Measurements from ENCODE around the gene CTLA4. TPM values are rescaled to one million over a fixed set of nuclear protein-coding genes. Genes with fewer than 3 reads are reported as not detected.

CTLA4 gene
- total and polyA plus RNA-seq, 9 of the 15 experiments (the other 6 are each of a cell fraction or from before 2014, with no cell fraction given): 0.10 to 0.22 (median 0.11) TPM; not detected in 4

DNA sequence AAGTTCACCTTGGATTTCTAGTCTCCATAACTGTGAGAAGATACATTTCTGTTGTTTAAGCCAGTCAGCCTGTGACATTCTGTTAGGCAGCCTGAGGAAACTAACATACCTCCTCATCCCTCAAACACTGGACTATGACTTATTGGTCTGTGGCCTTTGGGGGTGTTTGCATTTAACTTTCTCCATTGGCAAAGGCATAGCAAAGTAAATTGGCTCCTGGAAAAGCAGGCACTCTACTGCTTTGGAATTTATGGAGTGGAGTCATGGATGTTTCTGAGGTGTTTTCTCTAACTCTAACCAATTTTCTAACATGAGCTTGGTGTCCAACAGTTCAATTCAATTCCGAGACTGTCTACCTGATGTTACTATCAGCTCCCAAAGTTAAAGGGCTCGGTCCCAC is 48.9 kb upstream of the CTLA4 start:
- WGBS (ENCODE audit: insufficient coverage, low coverage, missing lambda C conversion rate): 4% methylated on average over 2 of the region's 2 CpGs
- ChIA-PET POLR2A (no interaction called here), CTCF (ENCODE audit: low intra/inter-chr PET ratio) (no interaction called here)
- Histone ChIP-seq H3K9me3 (replicated peaks; ENCODE audit: control insufficient read depth, insufficient read depth, low read depth, low read length) (no peaks in the 10 kb centered on the region), H3K79me2 (ENCODE audit: control insufficient read depth, insufficient read depth, low read length) (no peaks in the 10 kb centered on the region), H2AFZ (ENCODE audit: low read depth, low read length) (no peak overlapping the region), H3K27me3 (ENCODE audit: control insufficient read depth in 2 of 2, insufficient read depth in 2 of 2, low read length in 2 of 2) (peaks cover 0 to 15% of the 10 kb centered on the region in 2 experiments; a peak in 2 of 5 replicates), H3K9me1 (ENCODE audit: control insufficient read depth, insufficient read depth, low read length) (no peaks in the 10 kb centered on the region), H3K4me2 (ENCODE audit: insufficient read depth, low read length) (no peak overlapping the region), H3K4me1 (replicated peaks in 1 of 2; ENCODE audit: control insufficient read depth in 2 of 2, insufficient read depth in 2 of 2, low read length in 2 of 2) (no peaks in the 10 kb centered on the region), H3K27ac (ENCODE audit: extremely low read depth, low read depth, low read length) (no peak overlapping the region), H3K4me3 (no peak overlapping the region), H3K36me3 (ENCODE audit: control insufficient read depth, insufficient read depth, low read length) (no peaks in the 10 kb centered on the region), H3K9ac (ENCODE audit: insufficient read depth in 1 of 2, low read depth in 2 of 2, low read length in 2 of 2) (no peak overlapping the region), H4K20me1 (replicated peaks; ENCODE audit: control insufficient read depth, insufficient read depth, low read length) (no peaks in the 10 kb centered on the region)
- ATAC-seq (no peak), FAIRE-seq (no peak), DNase-seq (ENCODE audit: extremely low read depth in 1 of 4, low spot score in 3 of 4) (no peak)
- intact Hi-C loops (cut with micrococcal nuclease) (loop anchor here (5.0 to 10.0 kb wide), 2 partner anchors 584 to 1231 kb away; partner anchors contain the start of gene CYP20A1), in situ Hi-C loops (cut with MboI) (no loop called here)
- no TSS peak for BruUV-seq (replicated peaks)
- TF ChIP-seq KAT7 (CRISPR knock-in tag; IDR thresholded peaks at IDR 0.05; ENCODE audit: borderline replicate concordance): no peak
- no peak for TF ChIP-seq RBBP5 (IDR thresholded peaks at IDR 0.05; ENCODE audit: borderline replicate concordance, insufficient read depth, low read length, poor library complexity, severe bottlenecking)
- TF ChIP-seq RBM34 (IDR thresholded peaks at IDR 0.05; ENCODE audit: borderline replicate concordance, insufficient read depth, low read length): no peak
- TF ChIP-seq, protein P1, sequence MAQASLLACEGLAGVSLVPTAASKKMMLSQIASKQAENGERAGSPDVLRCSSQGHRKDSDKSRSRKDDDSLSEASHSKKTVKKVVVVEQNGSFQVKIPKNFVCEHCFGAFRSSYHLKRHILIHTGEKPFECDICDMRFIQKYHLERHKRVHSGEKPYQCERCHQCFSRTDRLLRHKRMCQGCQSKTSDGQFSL (CRISPR knock-in tag; IDR thresholded peaks at IDR 0.05): no peak
- TF ChIP-seq, protein P1 (tag; IDR thresholded peaks at IDR 0.05): no peak
- TF ChIP-seq STAG1 (CRISPR knock-in tag; IDR thresholded peaks at IDR 0.05; ENCODE audit: borderline replicate concordance): no peak
- TF ChIP-seq PREB (CRISPR knock-in tag; IDR thresholded peaks at IDR 0.05): no peak
- TF ChIP-seq, protein P2, sequence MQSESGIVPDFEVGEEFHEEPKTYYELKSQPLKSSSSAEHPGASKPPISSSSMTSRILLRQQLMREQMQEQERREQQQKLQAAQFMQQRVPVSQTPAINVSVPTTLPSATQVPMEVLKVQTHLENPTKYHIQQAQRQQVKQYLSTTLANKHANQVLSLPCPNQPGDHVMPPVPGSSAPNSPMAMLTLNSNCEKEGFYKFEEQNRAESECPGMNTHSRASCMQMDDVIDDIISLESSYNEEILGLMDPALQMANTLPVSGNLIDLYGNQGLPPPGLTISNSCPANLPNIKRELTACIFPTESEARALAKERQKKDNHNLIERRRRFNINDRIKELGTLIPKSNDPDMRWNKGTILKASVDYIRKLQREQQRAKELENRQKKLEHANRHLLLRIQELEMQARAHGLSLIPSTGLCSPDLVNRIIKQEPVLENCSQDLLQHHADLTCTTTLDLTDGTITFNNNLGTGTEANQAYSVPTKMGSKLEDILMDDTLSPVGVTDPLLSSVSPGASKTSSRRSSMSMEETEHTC (IDR thresholded peaks at IDR 0.05): no peak
- TF ChIP-seq NR0B1 (IDR thresholded peaks at IDR 0.05; ENCODE audit: partially characterized antibody): no peak
- no peak for TF ChIP-seq KDM2B (CRISPR knock-in tag; IDR thresholded peaks at IDR 0.05)
- no peak for TF ChIP-seq ZBTB26 (CRISPR knock-in tag; IDR thresholded peaks at IDR 0.05)
